Measurements from ENCODE around the gene ADCYAP1.

Gene ADCYAP1

GRCh38 chr18:875912-876311 lies 28.8 kb upstream of the ADCYAP1 start:
- ATAC-seq: no peak

DNA sequence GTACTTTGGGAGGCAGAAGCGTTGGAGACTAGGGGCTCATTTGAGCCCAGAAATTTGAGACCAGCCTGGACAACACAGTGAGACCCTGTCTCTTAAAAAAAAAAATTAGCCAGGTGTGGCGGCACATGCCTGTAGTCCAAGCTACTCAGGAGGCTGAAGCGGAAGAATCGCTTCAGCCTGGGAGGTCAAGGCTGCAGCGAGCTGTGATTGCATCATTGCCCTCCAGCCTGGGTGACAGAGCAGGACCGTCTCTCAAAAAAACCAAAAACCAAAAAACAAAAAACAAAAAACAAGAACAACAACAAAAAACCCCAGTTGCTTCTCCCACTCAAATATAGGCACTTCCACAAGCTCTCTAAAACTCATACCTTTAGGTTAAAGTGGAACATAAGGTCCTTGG lies 27.4 kb upstream of the ADCYAP1 start:
- no peak for ATAC-seq
- TF ChIP-seq CSDC2 (CRISPR knock-in tag; IDR thresholded peaks at IDR 0.05) (no peak), ZFP3 (CRISPR knock-in tag; IDR thresholded peaks at IDR 0.05) (no peak), TCF4 (CRISPR knock-in tag; IDR thresholded peaks at IDR 0.05; ENCODE audit: borderline replicate concordance) (no peak), OSR1 (CRISPR knock-in tag; IDR thresholded peaks at IDR 0.05) (no peak), TSHZ2 (CRISPR knock-in tag; IDR thresholded peaks at IDR 0.05) (no peak), TOX (CRISPR knock-in tag; IDR thresholded peaks at IDR 0.05; ENCODE audit: borderline replicate concordance) (no peak), ZNF8 (CRISPR knock-in tag; IDR thresholded peaks at IDR 0.05) (no peak), BACH2 (CRISPR knock-in tag; IDR thresholded peaks at IDR 0.05; ENCODE audit: borderline replicate concordance) (no peak), ZFP30 (CRISPR knock-in tag; IDR thresholded peaks at IDR 0.05) (no peak), SNAI2 (CRISPR knock-in tag; IDR thresholded peaks at IDR 0.05) (no peak), GLIS3 (CRISPR knock-in tag; IDR thresholded peaks at IDR 0.05) (no peak), RARB (CRISPR knock-in tag; IDR thresholded peaks at IDR 0.05) (no peak), ESRRG (CRISPR knock-in tag; IDR thresholded peaks at IDR 0.05) (no peak), ZNF70 (CRISPR knock-in tag; IDR thresholded peaks at IDR 0.05) (no peak), ARNTL (CRISPR knock-in tag; IDR thresholded peaks at IDR 0.05; ENCODE audit: borderline replicate concordance, low read depth) (no peak)
- TF ChIP-seq, protein P1, sequence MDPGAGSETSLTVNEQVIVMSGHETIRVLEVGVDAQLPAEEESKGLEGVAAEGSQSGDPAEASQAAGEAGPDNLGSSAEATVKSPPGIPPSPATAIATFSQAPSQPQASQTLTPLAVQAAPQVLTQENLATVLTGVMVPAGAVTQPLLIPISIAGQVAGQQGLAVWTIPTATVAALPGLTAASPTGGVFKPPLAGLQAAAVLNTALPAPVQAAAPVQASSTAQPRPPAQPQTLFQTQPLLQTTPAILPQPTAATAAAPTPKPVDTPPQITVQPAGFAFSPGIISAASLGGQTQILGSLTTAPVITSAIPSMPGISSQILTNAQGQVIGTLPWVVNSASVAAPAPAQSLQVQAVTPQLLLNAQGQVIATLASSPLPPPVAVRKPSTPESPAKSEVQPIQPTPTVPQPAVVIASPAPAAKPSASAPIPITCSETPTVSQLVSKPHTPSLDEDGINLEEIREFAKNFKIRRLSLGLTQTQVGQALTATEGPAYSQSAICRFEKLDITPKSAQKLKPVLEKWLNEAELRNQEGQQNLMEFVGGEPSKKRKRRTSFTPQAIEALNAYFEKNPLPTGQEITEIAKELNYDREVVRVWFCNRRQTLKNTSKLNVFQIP (CRISPR knock-in tag; IDR thresholded peaks at IDR 0.05; ENCODE audit: borderline replicate concordance, low read depth): no peak

More at GRCh38 chr18:875912-876311, 28.8 kb upstream of the ADCYAP1 start:
- TF ChIP-seq ZFP30 (CRISPR knock-in tag; IDR thresholded peaks at IDR 0.05): no peak
- TF ChIP-seq ARNTL (CRISPR knock-in tag; IDR thresholded peaks at IDR 0.05; ENCODE audit: borderline replicate concordance, low read depth): no peak
- no peak for TF ChIP-seq GLIS3 (CRISPR knock-in tag; IDR thresholded peaks at IDR 0.05)
- TF ChIP-seq ZNF8 (CRISPR knock-in tag; IDR thresholded peaks at IDR 0.05): no peak
- TF ChIP-seq ZNF70 (CRISPR knock-in tag; IDR thresholded peaks at IDR 0.05): no peak
- TF ChIP-seq TCF4 (CRISPR knock-in tag; IDR thresholded peaks at IDR 0.05; ENCODE audit: borderline replicate concordance): no peak
- no peak for TF ChIP-seq PPARA (CRISPR knock-in tag; IDR thresholded peaks at IDR 0.05; ENCODE audit: borderline replicate concordance)
- no peak for TF ChIP-seq ZNF565 (CRISPR knock-in tag; conservative IDR thresholded peaks at IDR 0.05; ENCODE audit: low read depth)
- no peak for TF ChIP-seq CSRNP3 (CRISPR knock-in tag; IDR thresholded peaks at IDR 0.05)
- TF ChIP-seq, protein P2, sequence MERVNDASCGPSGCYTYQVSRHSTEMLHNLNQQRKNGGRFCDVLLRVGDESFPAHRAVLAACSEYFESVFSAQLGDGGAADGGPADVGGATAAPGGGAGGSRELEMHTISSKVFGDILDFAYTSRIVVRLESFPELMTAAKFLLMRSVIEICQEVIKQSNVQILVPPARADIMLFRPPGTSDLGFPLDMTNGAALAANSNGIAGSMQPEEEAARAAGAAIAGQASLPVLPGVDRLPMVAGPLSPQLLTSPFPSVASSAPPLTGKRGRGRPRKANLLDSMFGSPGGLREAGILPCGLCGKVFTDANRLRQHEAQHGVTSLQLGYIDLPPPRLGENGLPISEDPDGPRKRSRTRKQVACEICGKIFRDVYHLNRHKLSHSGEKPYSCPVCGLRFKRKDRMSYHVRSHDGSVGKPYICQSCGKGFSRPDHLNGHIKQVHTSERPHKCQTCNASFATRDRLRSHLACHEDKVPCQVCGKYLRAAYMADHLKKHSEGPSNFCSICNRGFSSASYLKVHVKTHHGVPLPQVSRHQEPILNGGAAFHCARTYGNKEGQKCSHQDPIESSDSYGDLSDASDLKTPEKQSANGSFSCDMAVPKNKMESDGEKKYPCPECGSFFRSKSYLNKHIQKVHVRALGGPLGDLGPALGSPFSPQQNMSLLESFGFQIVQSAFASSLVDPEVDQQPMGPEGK (CRISPR knock-in tag; IDR thresholded peaks at IDR 0.05; ENCODE audit: borderline replicate concordance): no peak
- no peak for TF ChIP-seq ZFP3 (CRISPR knock-in tag; IDR thresholded peaks at IDR 0.05)
- TF ChIP-seq, protein P3, sequence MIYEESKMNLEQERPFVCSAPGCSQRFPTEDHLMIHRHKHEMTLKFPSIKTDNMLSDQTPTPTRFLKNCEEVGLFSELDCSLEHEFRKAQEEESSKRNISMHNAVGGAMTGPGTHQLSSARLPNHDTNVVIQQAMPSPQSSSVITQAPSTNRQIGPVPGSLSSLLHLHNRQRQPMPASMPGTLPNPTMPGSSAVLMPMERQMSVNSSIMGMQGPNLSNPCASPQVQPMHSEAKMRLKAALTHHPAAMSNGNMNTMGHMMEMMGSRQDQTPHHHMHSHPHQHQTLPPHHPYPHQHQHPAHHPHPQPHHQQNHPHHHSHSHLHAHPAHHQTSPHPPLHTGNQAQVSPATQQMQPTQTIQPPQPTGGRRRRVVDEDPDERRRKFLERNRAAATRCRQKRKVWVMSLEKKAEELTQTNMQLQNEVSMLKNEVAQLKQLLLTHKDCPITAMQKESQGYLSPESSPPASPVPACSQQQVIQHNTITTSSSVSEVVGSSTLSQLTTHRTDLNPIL (CRISPR knock-in tag; IDR thresholded peaks at IDR 0.05; ENCODE audit: low read depth): no peak
- TF ChIP-seq, protein P1 (CRISPR knock-in tag; IDR thresholded peaks at IDR 0.05; ENCODE audit: borderline replicate concordance, low read depth): no peak
- no peak for TF ChIP-seq ISL1 (CRISPR knock-in tag; IDR thresholded peaks at IDR 0.05)
